Tibial nerve (tissue), 3 donors: ENCODE results near the gene PLSCR3.

ENCODE experiments used
- CTCF ChIP-seq, 5 experiments: fragments of 200-600 bp in 3 of 5; fragments of 450-650 bp in 2 of 5; sonication (generic) in 3 of 5; IDR thresholded peaks; one replicate each; pipeline ENCODE4 v1.5.1; 2016 to 2019; ENCODE audit warnings: antibody characterized with exemption in 5 of 5, mild to moderate bottlenecking in 3 of 5, moderate library complexity in 2 of 5
- POLR2A ChIP-seq, 2 donors: fragments of 450-650 bp; IDR thresholded peaks; one replicate each; pipeline ENCODE4 v1.6.1; 2017; ENCODE audit warnings: antibody characterized with exemption in 2 of 2, mild to moderate bottlenecking in 2 of 2, moderate library complexity in 2 of 2

DNA sequence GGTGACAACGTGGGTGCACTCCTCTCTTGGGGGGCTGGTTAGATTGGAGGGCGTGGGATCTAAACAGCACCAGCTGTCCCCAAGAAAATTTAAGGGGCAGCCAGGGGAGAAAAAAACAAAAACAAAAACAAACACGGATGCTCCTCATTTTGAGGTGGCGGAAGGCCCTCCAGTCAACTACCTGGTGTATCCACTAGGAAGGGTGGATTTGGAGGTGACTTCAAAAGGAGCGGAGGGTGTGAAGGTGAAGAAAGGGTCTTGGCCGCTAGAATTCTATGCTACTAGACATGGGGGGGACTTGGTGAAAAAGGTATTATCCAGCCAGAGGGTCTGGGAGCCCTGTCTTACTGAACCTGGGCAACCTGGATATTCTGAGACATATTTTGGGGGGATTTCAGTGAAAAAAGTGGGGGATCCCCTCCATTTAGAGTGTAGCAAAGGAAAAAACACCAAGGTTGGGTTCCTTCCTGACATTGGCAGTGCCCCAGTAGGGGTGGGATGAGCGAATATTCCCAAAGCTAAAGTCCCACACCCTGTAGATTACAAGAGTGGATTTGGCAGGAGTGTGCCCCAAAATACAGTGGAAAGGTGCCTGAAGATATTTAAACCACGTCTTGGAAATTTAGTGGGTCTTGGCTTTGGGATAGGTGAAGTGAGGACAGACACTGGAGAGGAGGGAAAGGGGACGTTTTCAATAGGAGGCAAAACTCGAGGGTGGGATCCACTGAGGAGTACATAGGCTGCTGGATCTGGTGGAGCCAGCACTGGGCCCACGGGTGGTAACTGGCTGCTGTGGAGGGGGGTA, 44.5 kb upstream of the PLSCR3 start:
- no peak for TF ChIP-seq CTCF (IDR thresholded peaks at IDR 0.05)
- no peak for TF ChIP-seq POLR2A (IDR thresholded peaks at IDR 0.05)
